AG09309 (cell line): ENCODE measurements around the gene CPLANE2.

Experiments used
- DNase-seq: peaks from one replicate; pipeline ENCODE4 v3.0.0-alpha.2; 2010; ENCODE audit warnings: low read depth
- H3K4me3 ChIP-seq: 2 replicates; pipeline ENCODE4 v1.5.1; 2011; ENCODE audit warnings: mild to moderate bottlenecking, low read depth, low read length, moderate library complexity; ENCODE audit not compliant: control insufficient read depth
- CTCF ChIP-seq: IDR thresholded peaks from 2 replicates; pipeline ENCODE4 v1.5.1; 2011; ENCODE audit warnings: mild to moderate bottlenecking, low read depth, low read length, inconsistent platforms; ENCODE audit not compliant: insufficient read depth, control insufficient read depth; ENCODE audit errors: missing control alignments

Gene CPLANE2

GRCh38 chr1:16239972-16240491, 3.0 kb upstream of the CPLANE2 start:
- H3K4me3 ChIP-seq, result no peak overlapping the region
- no peak for DNase-seq
- TF ChIP-seq CTCF, result no peak

- TF ChIP-seq CTCF, result no peak
Observed at GRCh38 chr1:16237343-16237830, 404 bp upstream of the CPLANE2 start.

GRCh38 chr1:16235944-16236510, 956 bp downstream of the CPLANE2 start:
- TF ChIP-seq CTCF, result no peak
- peak overlapping the region; percentile 57 for H3K4me3 ChIP-seq
- DNase-seq, result no peak

More at GRCh38 chr1:16237343-16237830, 404 bp upstream of the CPLANE2 start:
- no peak for DNase-seq
- H3K4me3 ChIP-seq, result no peak overlapping the region; the same call in 1 of the 2 replicates

- no peak for DNase-seq
Observed at GRCh38 chr1:16235347-16235746, 1.6 kb downstream of the CPLANE2 start.

GRCh38 chr1:16233431-16233830, 3.6 kb downstream of the CPLANE2 start:
- H3K4me3 ChIP-seq, result no peak overlapping the region
- TF ChIP-seq CTCF, result no peak
- DNase-seq, result no peak

More at GRCh38 chr1:16235347-16235746, 1.6 kb downstream of the CPLANE2 start:
- no peak overlapping the region for H3K4me3 ChIP-seq
- TF ChIP-seq CTCF, result no peak

- no peak overlapping the region for H3K4me3 ChIP-seq
- no peak for TF ChIP-seq CTCF
Observed at GRCh38 chr1:16232316-16232710, 4.7 kb downstream of the CPLANE2 start.

More at GRCh38 chr1:16232316-16232710, 4.7 kb downstream of the CPLANE2 start:
- no peak for DNase-seq
